Esophagus muscularis mucosa (tissue), 4 donors: ENCODE results near the gene GAS2. TPM values are rescaled to one million over a fixed set of nuclear protein-coding genes. Genes with fewer than 3 reads are reported as not detected.

Experiments used
- DNase-seq: peaks from one replicate; pipeline ENCODE4 v3.0.0-alpha.2; 2017; ENCODE audit errors: extremely low spot score
- H3K27ac ChIP-seq, 4 donors: fragments of 200-600 bp; sonication (generic); replicated peaks in 1 of 4; 1 replicate in 3 of 4; 2 replicates in 1 of 4; pipeline ENCODE4 v1.5.1; 2016 to 2019; ENCODE audit warnings: mild to moderate bottlenecking in 1 of 4
- H3K27me3 ChIP-seq, 4 donors: fragments of 200-600 bp; sonication (generic); one replicate each; pipeline versions ENCODE4 v1.5.1 to v1.6.0; 2016 to 2019
- H3K36me3 ChIP-seq, 4 donors: fragments of 200-600 bp; sonication (generic); one replicate each; pipeline ENCODE4 v1.5.1; 2016 to 2019
- H3K4me1 ChIP-seq, 4 donors: fragments of 200-600 bp; sonication (generic); one replicate each; pipeline ENCODE4 v1.5.1; 2016 to 2019
- H3K4me3 ChIP-seq, 4 donors: fragments of 200-600 bp; sonication (generic); 1 replicate in 2 of 4; 2 replicates in 2 of 4; pipeline ENCODE4 v1.5.1; 2016 to 2019; ENCODE audit warnings: mild to moderate bottlenecking in 4 of 4, moderate library complexity in 1 of 4
- H3K9me3 ChIP-seq, 4 donors: fragments of 200-600 bp; sonication (generic); 1 replicate in 3 of 4; 2 replicates in 1 of 4; pipeline ENCODE4 v1.5.1; 2016 to 2019
- CTCF ChIP-seq, 3 experiments: fragments of 200-600 bp in 2 of 3; fragments of 450-650 bp in 1 of 3; sonication (generic) in 2 of 3; IDR thresholded peaks; one replicate each; pipeline ENCODE4 v1.5.1; 2017 to 2019; ENCODE audit warnings: antibody characterized with exemption in 3 of 3, mild to moderate bottlenecking in 2 of 3, moderate library complexity in 1 of 3
- EP300 ChIP-seq: sonication (generic); formaldehyde crosslinking; IDR thresholded peaks from one replicate; pipeline ENCODE4 v1.6.1; 2017; ENCODE audit warnings: antibody characterized with exemption
- POLR2A ChIP-seq: fragments of 450-650 bp; IDR thresholded peaks from one replicate; pipeline ENCODE4 v1.6.1; 2017; ENCODE audit warnings: antibody characterized with exemption, moderate library complexity, mild to moderate bottlenecking, low read depth
- POLR2AphosphoS5 ChIP-seq, 2 donors: sonication (generic); formaldehyde crosslinking; IDR thresholded peaks; one replicate each; pipeline ENCODE4 v1.6.1; 2017; ENCODE audit warnings: antibody characterized with exemption in 2 of 2
- WGBS: methylation state at CpG from one replicate; pipeline ENCODE4 v1.1.5; 2018; 5-methylcytosine and 5-hydroxymethylcytosine counted together
- intact Hi-C: fragments of 100-400 bp; cut with DNase I; formaldehyde crosslinking; loops from one replicate; pipeline ENCODE4 v1.15.1; 2023
- total RNA-seq, 4 donors: library from RNA; depleted of rRNA; stranded (reverse); fragments of >200 nt; gene quantifications; one replicate each; pipeline versions ENCODE4 v1.1.0 to v1.2.1, GENCODE V29; 2016

GAS2 gene
- total RNA-seq, 4 donors from 2014 or later = 0.65 to 4.2 (median 1.4) TPM

DNA sequence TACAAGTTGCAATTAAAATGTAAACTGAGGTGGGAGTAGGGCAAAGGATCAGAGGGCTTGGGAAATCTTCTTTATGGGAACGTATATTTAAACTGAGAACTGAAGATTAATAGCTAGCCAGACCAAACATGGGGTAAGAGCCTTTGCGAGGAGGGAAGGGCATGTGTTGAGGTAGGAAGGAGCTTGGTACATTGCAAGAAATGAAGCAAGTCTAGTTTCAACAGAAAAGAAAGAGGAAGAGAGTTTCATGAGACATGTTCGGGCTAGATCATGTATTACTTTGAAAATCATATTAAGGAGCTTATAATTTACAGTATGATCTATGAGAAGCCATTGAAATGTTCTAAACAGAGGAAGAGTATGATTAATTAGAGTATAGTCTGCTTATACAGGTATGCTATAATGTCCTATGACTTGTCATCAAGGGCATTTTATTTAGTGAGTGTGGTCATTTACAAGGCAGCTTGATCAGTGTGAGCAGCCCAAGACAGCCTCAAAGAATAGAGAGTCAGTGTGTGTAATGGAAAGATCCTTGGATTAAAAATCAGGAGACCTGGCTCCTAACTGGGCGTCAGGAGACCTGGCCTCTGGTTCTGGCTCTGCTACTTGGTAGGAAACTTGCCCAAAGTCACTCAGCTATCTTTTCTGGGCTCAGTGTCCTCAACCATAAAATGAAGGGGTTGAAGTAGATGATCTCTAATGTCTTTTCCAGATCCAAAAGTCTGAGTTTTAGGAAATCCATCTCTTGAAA lies 10.9 kb downstream of the GAS2 start:
- DNase-seq = no peak
- Histone ChIP-seq H3K4me3 (no peak overlapping the region), H3K4me1 (peaks cover 0 to 4% (median 0%) of the 10 kb centered on the region in 4 donors), H3K9me3 (no peaks in the 10 kb centered on the region), H3K36me3 (no peaks in the 10 kb centered on the region), H3K27me3 (no peaks in the 10 kb centered on the region), H3K27ac (no peak overlapping the region)
- TF ChIP-seq CTCF (IDR thresholded peaks at IDR 0.05) (no peak), POLR2AphosphoS5 (IDR thresholded peaks at IDR 0.05) (no peak), POLR2A (no peak), EP300 (no peak)
- 81% methylated on average over 4 of the region's 4 CpGs for WGBS
- intact Hi-C loops = no loop called here

DNA sequence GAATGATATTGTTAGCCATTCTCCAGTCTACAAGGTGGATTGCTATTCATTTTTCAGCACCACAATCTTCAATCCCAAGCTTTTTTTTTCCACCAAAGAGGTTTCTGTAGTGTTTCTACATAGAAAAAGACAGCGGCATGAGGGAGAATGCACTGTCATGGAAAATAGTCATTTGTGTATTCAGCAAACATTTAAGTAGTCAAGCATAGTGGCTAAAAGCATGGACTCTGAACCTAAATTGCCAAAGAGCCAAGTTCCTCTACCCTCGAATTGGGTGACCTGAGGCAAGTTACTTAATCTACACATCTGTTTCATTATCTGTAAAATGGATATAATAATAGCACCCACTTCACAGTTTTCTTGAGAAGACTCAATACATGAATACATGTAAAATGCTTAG lies 14.2 kb downstream of the GAS2 start:
- Histone ChIP-seq H3K4me3 (no peak overlapping the region), H3K4me1 (no peaks in the 10 kb centered on the region), H3K27me3 (no peaks in the 10 kb centered on the region), H3K9me3 (no peaks in the 10 kb centered on the region), H3K27ac (no peak overlapping the region), H3K36me3 (no peaks in the 10 kb centered on the region)
- DNase-seq = no peak
- intact Hi-C loops = no loop called here
- WGBS = 73% methylated on average over 2 of the region's 2 CpGs
- no peak for TF ChIP-seq CTCF (IDR thresholded peaks at IDR 0.05)
- no peak for TF ChIP-seq POLR2AphosphoS5 (IDR thresholded peaks at IDR 0.05)
- TF ChIP-seq EP300 = no peak
- no peak for TF ChIP-seq POLR2A

DNA sequence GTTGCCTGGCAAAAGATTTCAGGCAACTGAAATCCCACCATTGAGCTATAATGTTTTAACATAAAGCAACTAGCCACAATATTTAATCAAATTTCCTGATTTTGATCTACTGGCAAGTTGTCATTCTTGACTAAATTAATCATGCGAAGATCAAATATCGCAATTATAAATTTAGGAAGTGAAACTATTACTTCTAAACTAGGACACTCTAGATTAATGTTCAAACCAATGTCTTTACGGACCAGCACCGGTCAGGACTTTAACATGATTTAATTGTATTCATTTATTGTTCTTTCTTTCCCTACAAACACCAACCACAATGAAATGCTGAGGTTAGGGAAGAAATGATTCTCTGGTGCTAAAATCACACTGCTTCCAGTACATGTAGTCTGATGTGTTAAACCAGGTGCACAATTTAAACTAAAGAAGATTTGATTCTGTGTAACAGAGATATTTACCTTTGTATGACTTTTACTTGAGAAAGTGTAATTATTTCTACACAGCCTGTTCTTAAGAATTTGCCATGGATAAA lies 14.9 kb downstream of the GAS2 start:
- Histone ChIP-seq H3K27ac (no peak overlapping the region), H3K9me3 (no peaks in the 10 kb centered on the region), H3K27me3 (no peaks in the 10 kb centered on the region), H3K4me1 (no peaks in the 10 kb centered on the region), H3K4me3 (no peak overlapping the region), H3K36me3 (no peaks in the 10 kb centered on the region)
- WGBS = 97% methylated on average over 4 of the region's 4 CpGs
- TF ChIP-seq CTCF (IDR thresholded peaks at IDR 0.05) = no peak
- no peak for TF ChIP-seq POLR2AphosphoS5 (IDR thresholded peaks at IDR 0.05)
- intact Hi-C loops = no loop called here
- DNase-seq = no peak

- Histone ChIP-seq H3K27me3 (no peaks in the 10 kb centered on the region), H3K4me3 (no peak overlapping the region), H3K9me3 (no peaks in the 10 kb centered on the region), H3K36me3 (no peaks in the 10 kb centered on the region), H3K4me1 (no peaks in the 10 kb centered on the region), H3K27ac (no peak overlapping the region)
- no peak for TF ChIP-seq CTCF (IDR thresholded peaks at IDR 0.05)
- WGBS = 97% methylated on average over 2 of the region's 2 CpGs
- no peak for DNase-seq
- intact Hi-C loops = no loop called here
Measured at GRCh38 chr11:22684082-22684481, 17.7 kb downstream of the GAS2 start.

- H3K4me3 ChIP-seq = no peak overlapping the region
- intact Hi-C loops = no loop called here
Measured at GRCh38 chr11:22685111-22685510, 18.7 kb downstream of the GAS2 start.

More at GRCh38 chr11:22685111-22685510, 18.7 kb downstream of the GAS2 start:
- H3K27ac ChIP-seq = no peak overlapping the region
- TF ChIP-seq POLR2A (no peak), EP300 (no peak)
- no peaks in the 10 kb centered on the region for H3K36me3 ChIP-seq
- no peaks in the 10 kb centered on the region for H3K27me3 ChIP-seq
- 100% methylated on average over 4 of the region's 4 CpGs for WGBS
- H3K4me1 ChIP-seq = no peaks in the 10 kb centered on the region
- H3K9me3 ChIP-seq = no peaks in the 10 kb centered on the region
- DNase-seq = no peak
